ENCODE data around the gene RAC2. TPM values are rescaled to one million over a fixed set of nuclear protein-coding genes. Genes with fewer than 3 reads are reported as not detected.

Gene RAC2
- 1 to 10 TPM; 2.3 to 5.0 (median 3.0) TPM for total RNA-seq
- 1 to 10 TPM in 2 of 3 donors, under 1 TPM in 1; 0.90 to 1.8 (median 1.5) TPM for polyA plus RNA-seq
- long read RNA-seq, donor 1: 0 reads
- long read RNA-seq, donor 2, transcript RAC2-201 (7 exons, 1,482 nt): major isoform, 7 of 7 reads
- long read RNA-seq, donor 2, partial matches to known transcripts: 0 of 7 reads
- long read RNA-seq, donor 2, other reads (novel, unspliced or antisense): 0 of 7 reads

- DNase-seq: peak; percentile 60 to 80
- 15 to 21% (median 17%) methylated on average over 20 to 23 of the region's 23 CpGs for WGBS, 3 donors
- H3K4me3 ChIP-seq: peak within 1 kb of the TSS; percentile 45
- TF ChIP-seq CTCF (IDR thresholded peaks at IDR 0.05): no peak
- no peaks in the 10 kb centered on the region for H3K36me3 ChIP-seq (ENCODE audit: insufficient read depth in 1 of 2, low read depth in 1 of 2)
- no peaks in the 10 kb centered on the region for H3K4me1 ChIP-seq
- ATAC-seq: peak in 3 of 4 donors; percentile 27 to 50 (median 28)
- no peaks in the 10 kb centered on the region for H3K9me3 ChIP-seq
- intact Hi-C loops (cut with DNase I): no loop called here
- H3K27ac ChIP-seq: no peak within 1 kb of the TSS
- H3K27me3 ChIP-seq (ENCODE audit: insufficient read depth in 3 of 3, low read length in 2 of 3): peaks cover 0 to 46% (median 17%) of the 10 kb centered on the region in 3 donors
These were observed at the start of gene RAC2 for GRCh38 chr22:37244114-37244921. TSS of gene RAC2 (minus strand) at chr22:37244269. CDS start at chr22:37244148, 121 bp downstream.

GRCh38 chr22:37293172-37293571, 49.1 kb upstream of the RAC2 start:
- no peak for TF ChIP-seq CTCF (IDR thresholded peaks at IDR 0.05)
- Histone ChIP-seq H3K36me3 (ENCODE audit: insufficient read depth in 1 of 2, low read depth in 1 of 2) (no peaks in the 10 kb centered on the region), H3K9me3 (no peaks in the 10 kb centered on the region), H3K4me3 (no peak overlapping the region), H3K4me1 (no peaks in the 10 kb centered on the region), H3K27me3 (ENCODE audit: insufficient read depth in 3 of 3, low read length in 2 of 3) (peaks cover 0 to 24% (median 9%) of the 10 kb centered on the region in 3 donors), H3K27ac (no peak overlapping the region)
- 81 to 87% (median 83%) methylated on average over 3 of the region's 3 CpGs for WGBS, 3 donors
- DNase-seq (no peak), ATAC-seq (no peak)
- intact Hi-C loops (cut with DNase I): no loop called here

GRCh38 chr22:37292641-37293040, 48.6 kb upstream of the RAC2 start:
- no peak for ATAC-seq
- DNase-seq: no peak
- TF ChIP-seq CTCF (IDR thresholded peaks at IDR 0.05): no peak

GRCh38 chr22:37291559-37292298, 47.7 kb upstream of the RAC2 start:
- H3K36me3 ChIP-seq (ENCODE audit: insufficient read depth in 1 of 2, low read depth in 1 of 2): no peaks in the 10 kb centered on the region
- no peaks in the 10 kb centered on the region for H3K9me3 ChIP-seq
- ATAC-seq (no peak), DNase-seq (no peak)
- H3K4me3 ChIP-seq: no peak overlapping the region
- peaks cover 0 to 22% (median 9%) of the 10 kb centered on the region in 3 donors for H3K27me3 ChIP-seq (ENCODE audit: insufficient read depth in 3 of 3, low read length in 2 of 3)
- TF ChIP-seq CTCF (IDR thresholded peaks at IDR 0.05): no peak
- H3K4me1 ChIP-seq: no peaks in the 10 kb centered on the region
- 91 to 92% (median 92%) methylated on average over 5 of the region's 5 CpGs for WGBS, 3 donors
- intact Hi-C loops (cut with DNase I): no loop called here
- H3K27ac ChIP-seq: no peak overlapping the region

More at GRCh38 chr22:37292641-37293040, 48.6 kb upstream of the RAC2 start:
- Histone ChIP-seq H3K4me3 (no peak overlapping the region), H3K9me3 (no peaks in the 10 kb centered on the region), H3K27ac (no peak overlapping the region), H3K27me3 (ENCODE audit: insufficient read depth in 3 of 3, low read length in 2 of 3) (peaks cover 0 to 22% (median 9%) of the 10 kb centered on the region in 3 donors), H3K36me3 (ENCODE audit: insufficient read depth in 1 of 2, low read depth in 1 of 2) (no peaks in the 10 kb centered on the region), H3K4me1 (no peaks in the 10 kb centered on the region)
- 82 to 84% (median 82%) methylated on average over 12 to 13 of the region's 13 CpGs for WGBS, 3 donors
- intact Hi-C loops (cut with DNase I): no loop called here
